ENCODE measurements around the gene ZBTB7C. TPM values are rescaled to one million over a fixed set of nuclear protein-coding genes. Genes with fewer than 3 reads are reported as not detected.

ZBTB7C gene
- total RNA-seq, 1 donor from 2014 or later, result under 0.01 TPM

DNA sequence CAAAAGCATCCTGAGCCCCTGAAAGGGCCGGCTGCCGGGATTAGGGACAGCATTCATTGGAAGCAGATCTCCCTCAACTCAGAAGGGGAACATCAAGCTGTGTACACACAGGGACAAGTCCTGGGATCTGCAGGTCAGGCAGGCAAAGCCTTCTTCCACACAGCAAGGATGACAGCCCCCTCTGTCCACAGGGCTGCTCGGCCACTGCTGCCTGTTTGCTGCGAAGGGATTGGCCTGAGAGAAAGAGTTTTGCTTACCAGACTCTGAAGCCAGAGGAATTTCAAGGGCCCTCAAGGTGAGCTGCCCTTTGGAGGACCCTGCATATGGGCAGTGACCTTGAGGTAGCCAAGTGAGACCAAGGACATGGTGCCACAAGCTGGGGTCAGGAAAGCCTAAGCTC is 11.1 kb downstream of the ZBTB7C start:
- TF ChIP-seq, protein P1, sequence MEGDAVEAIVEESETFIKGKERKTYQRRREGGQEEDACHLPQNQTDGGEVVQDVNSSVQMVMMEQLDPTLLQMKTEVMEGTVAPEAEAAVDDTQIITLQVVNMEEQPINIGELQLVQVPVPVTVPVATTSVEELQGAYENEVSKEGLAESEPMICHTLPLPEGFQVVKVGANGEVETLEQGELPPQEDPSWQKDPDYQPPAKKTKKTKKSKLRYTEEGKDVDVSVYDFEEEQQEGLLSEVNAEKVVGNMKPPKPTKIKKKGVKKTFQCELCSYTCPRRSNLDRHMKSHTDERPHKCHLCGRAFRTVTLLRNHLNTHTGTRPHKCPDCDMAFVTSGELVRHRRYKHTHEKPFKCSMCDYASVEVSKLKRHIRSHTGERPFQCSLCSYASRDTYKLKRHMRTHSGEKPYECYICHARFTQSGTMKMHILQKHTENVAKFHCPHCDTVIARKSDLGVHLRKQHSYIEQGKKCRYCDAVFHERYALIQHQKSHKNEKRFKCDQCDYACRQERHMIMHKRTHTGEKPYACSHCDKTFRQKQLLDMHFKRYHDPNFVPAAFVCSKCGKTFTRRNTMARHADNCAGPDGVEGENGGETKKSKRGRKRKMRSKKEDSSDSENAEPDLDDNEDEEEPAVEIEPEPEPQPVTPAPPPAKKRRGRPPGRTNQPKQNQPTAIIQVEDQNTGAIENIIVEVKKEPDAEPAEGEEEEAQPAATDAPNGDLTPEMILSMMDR (IDR thresholded peaks at IDR 0.05; ENCODE audit: insufficient read depth, low read length, severe bottlenecking), result no peak
- no peak for DNase-seq (ENCODE audit: low read depth)
- FAIRE-seq, result no peak

DNA sequence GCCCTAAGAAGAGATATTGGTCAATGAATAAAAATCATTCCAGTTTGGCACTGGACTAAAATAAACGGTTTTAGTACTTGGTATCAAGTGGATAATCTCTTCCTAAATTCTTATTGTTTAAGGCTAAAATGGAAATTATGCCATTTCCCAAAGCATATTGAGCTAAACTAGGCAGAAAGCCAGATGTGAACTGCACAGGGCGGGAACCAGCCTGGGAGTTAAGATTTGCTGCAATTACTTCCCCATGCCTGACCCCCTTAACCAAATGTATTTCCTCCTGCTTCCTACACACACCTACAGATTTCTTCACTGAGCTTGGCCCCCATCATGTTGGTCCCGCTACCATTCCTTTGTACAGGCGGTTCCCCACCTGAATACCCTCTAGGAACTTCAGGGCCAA is 12.2 kb downstream of the ZBTB7C start:
- Histone ChIP-seq H3K36me3 (ENCODE audit: control insufficient read depth, insufficient read depth, low read length) (no peaks in the 10 kb centered on the region), H3K4me3 (ENCODE audit: low read depth, low read length) (no peak overlapping the region), H3K27me3 (ENCODE audit: control insufficient read depth, insufficient read depth, low read length) (peaks cover 4% of the 10 kb centered on the region)
- FAIRE-seq, result no peak
- no peak for DNase-seq (ENCODE audit: low read depth)
- TF ChIP-seq, protein P1 (IDR thresholded peaks at IDR 0.05; ENCODE audit: insufficient read depth, low read length, severe bottlenecking), result no peak

More for the DNA sequence above, 11.1 kb downstream of the ZBTB7C start:
- H3K4me3 ChIP-seq (ENCODE audit: low read depth, low read length), result no peak overlapping the region
- peaks cover 4% of the 10 kb centered on the region for H3K27me3 ChIP-seq (ENCODE audit: control insufficient read depth, insufficient read depth, low read length)
- no peaks in the 10 kb centered on the region for H3K36me3 ChIP-seq (ENCODE audit: control insufficient read depth, insufficient read depth, low read length)

DNA sequence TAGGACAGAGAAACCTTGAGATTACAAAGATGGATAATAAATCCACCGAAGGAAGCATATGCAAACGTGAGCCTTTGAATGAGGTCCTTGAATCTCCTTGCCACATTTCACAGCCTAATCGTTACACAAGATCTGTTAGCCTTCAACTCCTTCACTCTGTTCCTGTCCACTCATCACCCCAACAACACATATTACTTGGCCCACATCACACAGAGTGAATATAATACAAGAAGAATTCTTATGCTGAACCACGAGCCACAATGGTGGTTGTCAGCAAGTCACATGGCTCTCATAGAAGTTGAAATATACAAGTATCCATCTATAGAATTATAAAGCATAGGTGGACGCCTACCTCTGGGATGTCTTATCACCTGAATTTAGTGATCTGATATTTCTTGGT is 12.6 kb downstream of the ZBTB7C start:
- TF ChIP-seq, protein P1 (IDR thresholded peaks at IDR 0.05; ENCODE audit: insufficient read depth, low read length, severe bottlenecking), result no peak
- DNase-seq (ENCODE audit: low read depth), result no peak
- no peak overlapping the region for H3K4me3 ChIP-seq (ENCODE audit: low read depth, low read length)
- H3K27me3 ChIP-seq (ENCODE audit: control insufficient read depth, insufficient read depth, low read length), result peaks cover 4% of the 10 kb centered on the region
- peak; percentile 50 for FAIRE-seq
- H3K36me3 ChIP-seq (ENCODE audit: control insufficient read depth, insufficient read depth, low read length), result no peaks in the 10 kb centered on the region

DNA sequence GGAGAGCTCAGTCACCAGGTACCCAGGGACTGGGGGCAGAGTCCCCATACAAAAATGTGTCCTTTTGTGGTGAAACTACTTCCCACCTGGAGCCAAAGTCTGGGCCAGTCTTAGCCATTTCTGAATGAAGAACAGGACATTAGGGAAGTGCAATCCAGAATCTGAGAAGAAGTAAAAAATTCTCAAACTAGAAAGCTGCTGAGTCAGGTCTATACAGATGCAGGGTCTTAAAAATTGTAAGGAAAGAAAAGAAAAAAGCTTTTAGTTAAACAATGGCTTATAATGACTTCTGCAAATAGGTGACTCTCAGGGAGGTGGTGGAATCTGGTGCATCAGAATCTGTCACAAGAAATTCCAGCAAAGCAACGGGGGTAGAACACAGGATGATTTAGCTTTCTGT is 13.5 kb downstream of the ZBTB7C start:
- no peak for FAIRE-seq
- H3K4me3 ChIP-seq (ENCODE audit: low read depth, low read length), result no peak overlapping the region
- no peak for DNase-seq (ENCODE audit: low read depth)

DNA sequence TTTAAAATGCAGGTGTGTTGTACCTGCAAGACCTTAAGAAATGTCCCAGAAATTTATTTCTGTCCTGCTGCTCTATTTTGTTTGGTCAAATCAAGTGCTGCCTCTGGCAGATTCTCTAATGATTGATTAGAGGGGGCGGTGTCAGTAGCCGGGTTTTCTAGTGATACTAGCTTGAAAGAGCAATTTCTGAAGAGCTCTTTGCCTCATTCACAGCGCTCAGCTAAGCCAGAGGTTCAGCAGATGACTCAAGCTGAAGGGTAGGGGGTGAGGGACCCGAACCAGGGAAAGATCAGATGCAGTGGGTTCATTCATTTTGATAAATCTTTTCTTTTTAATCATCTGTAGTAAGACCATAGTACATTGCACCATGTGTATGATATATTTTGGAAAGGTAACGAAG is 15.0 kb downstream of the ZBTB7C start:
- Histone ChIP-seq H3K36me3 (ENCODE audit: control insufficient read depth, insufficient read depth, low read length) (no peaks in the 10 kb centered on the region), H3K27me3 (ENCODE audit: control insufficient read depth, insufficient read depth, low read length) (peaks cover 4% of the 10 kb centered on the region), H3K4me3 (ENCODE audit: low read depth, low read length) (no peak overlapping the region)
- FAIRE-seq (no peak), DNase-seq (ENCODE audit: low read depth) (no peak)
- TF ChIP-seq, protein P1 (IDR thresholded peaks at IDR 0.05; ENCODE audit: insufficient read depth, low read length, severe bottlenecking), result no peak

More for the DNA sequence above, 13.5 kb downstream of the ZBTB7C start:
- H3K36me3 ChIP-seq (ENCODE audit: control insufficient read depth, insufficient read depth, low read length), result no peaks in the 10 kb centered on the region
- TF ChIP-seq, protein P1 (IDR thresholded peaks at IDR 0.05; ENCODE audit: insufficient read depth, low read length, severe bottlenecking), result no peak
- peaks cover 4% of the 10 kb centered on the region for H3K27me3 ChIP-seq (ENCODE audit: control insufficient read depth, insufficient read depth, low read length)

DNA sequence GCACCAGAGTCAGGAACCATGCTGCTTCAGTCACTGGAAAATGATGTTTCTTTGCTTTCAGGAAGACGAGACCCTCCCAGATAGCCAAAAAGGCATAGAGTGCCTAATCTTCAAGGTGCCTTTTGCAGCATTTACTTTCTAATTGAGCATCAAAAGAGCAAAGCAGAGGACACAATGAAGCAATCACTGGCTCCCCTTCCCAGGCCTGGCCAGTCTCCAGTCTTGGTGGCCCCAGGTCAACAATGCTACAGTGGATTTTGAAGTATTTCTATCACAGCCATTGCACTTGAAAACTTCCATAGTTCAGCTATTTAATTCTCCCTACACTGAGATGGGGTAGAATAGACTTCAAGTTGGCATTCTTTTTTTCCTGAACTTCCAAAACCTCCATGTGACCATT is 15.4 kb downstream of the ZBTB7C start:
- DNase-seq (ENCODE audit: low read depth) (no peak), FAIRE-seq (peak; percentile 77)
- no peak overlapping the region for H3K4me3 ChIP-seq (ENCODE audit: low read depth, low read length)
- H3K27me3 ChIP-seq (ENCODE audit: control insufficient read depth, insufficient read depth, low read length), result peaks cover 4% of the 10 kb centered on the region
- TF ChIP-seq, protein P1 (IDR thresholded peaks at IDR 0.05; ENCODE audit: insufficient read depth, low read length, severe bottlenecking), result no peak
- no peaks in the 10 kb centered on the region for H3K36me3 ChIP-seq (ENCODE audit: control insufficient read depth, insufficient read depth, low read length)

Measured in bronchial epithelial cell (primary cell).